Panc1 (cell line): ENCODE measurements around the gene SMURF2. TPM values are rescaled to one million over a fixed set of nuclear protein-coding genes. Genes with fewer than 3 reads are reported as not detected.

Source experiments
- ATAC-seq: fragments of 200-7000 bp; cut with Tn5 transposase; 2 replicates; pipeline ENCODE4 v1.9.1; 2020; ENCODE audit warnings: mild to moderate bottlenecking, moderate library complexity
- BruUV-seq: library from RNA; stranded (reverse); fragments of 400-500 nt; replicated peaks from 2 replicates; lab custom pipeline; 2021; lab: Mats Ljungman, UMichigan
- CTCF ChIA-PET: fragments of 300-600 bp; sonication (Branson Sonifier 250); formaldehyde crosslinking; loops from one replicate; lab custom pipeline; 2022; ENCODE audit warnings: antibody characterized with exemption; lab: Charles Lee
- POLR2A ChIA-PET: fragments of 300-600 bp; sonication (Branson Sonifier 250); formaldehyde crosslinking; loops from one replicate; lab custom pipeline; 2022; ENCODE audit warnings: antibody characterized with exemption; lab: Charles Lee
- DNase-seq: peaks from one replicate; pipeline ENCODE4 v3.0.0-alpha.2; 2010; ENCODE audit warnings: low read depth, low spot score
- H3K27ac ChIP-seq: 2 replicates; pipeline ENCODE4 v1.5.1; 2011; ENCODE audit warnings: mild to moderate bottlenecking, low read length, inconsistent platforms
- H3K27me3 ChIP-seq: fragments of 200-500 bp; sonication (Bioruptor generic); 2 replicates; pipeline ENCODE4 v1.6.0; 2014; ENCODE audit warnings: low read length, inconsistent platforms; ENCODE audit not compliant: control insufficient read depth, insufficient read depth
- H3K36me3 ChIP-seq: fragments of 200-500 bp; sonication (Bioruptor generic); 2 replicates; pipeline ENCODE4 v1.5.1; 2014; ENCODE audit warnings: inconsistent platforms, mild to moderate bottlenecking, low read length, moderate library complexity; ENCODE audit not compliant: control insufficient read depth, insufficient read depth
- H3K4me1 ChIP-seq: 2 replicates; pipeline ENCODE4 v1.5.1; 2011; ENCODE audit warnings: inconsistent platforms, mild to moderate bottlenecking, low read length, moderate library complexity; ENCODE audit not compliant: control insufficient read depth, insufficient read depth
- H3K4me3 ChIP-seq, 2 experiments: 2 replicates each; pipeline ENCODE4 v1.5.1; 2011 to 2012; ENCODE audit warnings: low read depth in 2 of 2, low read length in 2 of 2, mild to moderate bottlenecking in 2 of 2, inconsistent platforms in 1 of 2, moderate library complexity in 1 of 2
- H3K9me3 ChIP-seq: fragments of 200-500 bp; sonication (Bioruptor generic); 2 replicates; pipeline ENCODE4 v1.5.1; 2014; ENCODE audit warnings: low read depth, mild to moderate bottlenecking, inconsistent platforms, low read length, moderate library complexity; ENCODE audit not compliant: control insufficient read depth, insufficient read depth
- CTCF ChIP-seq: fragments of 450-650 bp; IDR thresholded peaks from 2 replicates; pipeline ENCODE4 v1.5.1; 2017; ENCODE audit warnings: mild to moderate bottlenecking
- POLR2AphosphoS5 ChIP-seq: IDR thresholded peaks from 2 replicates; pipeline ENCODE4 v1.6.1; 2012; ENCODE audit warnings: mild to moderate bottlenecking, low read depth, low read length, moderate library complexity
- REST ChIP-seq, 2 experiments: IDR thresholded peaks; 2 replicates each; pipeline ENCODE4 v1.6.1; 2011 to 2012; ENCODE audit warnings: low read depth in 2 of 2, control low read depth in 1 of 2, low read length in 1 of 2, mild to moderate bottlenecking in 1 of 2, moderate library complexity in 1 of 2; ENCODE audit not compliant: insufficient read depth in 1 of 2
- SIN3A ChIP-seq: IDR thresholded peaks from 2 replicates; pipeline ENCODE4 v1.6.1; 2012; ENCODE audit warnings: low read depth, mild to moderate bottlenecking, low read length, moderate library complexity, borderline replicate concordance; ENCODE audit not compliant: insufficient read depth
- TCF7L2 ChIP-seq: IDR thresholded peaks from 2 replicates; pipeline ENCODE4 v1.6.1; 2011; ENCODE audit warnings: mild to moderate bottlenecking, low read depth, low read length, inconsistent platforms
- in situ Hi-C: cut with HindIII; loops from 2 replicates; pipeline ENCODE4 v1.10.0; 2016; ENCODE audit warnings: low sequenced_read_pairs, low pct_unique_long_range_greater_than_20kb
- intact Hi-C: fragments of 100-400 bp; cut with micrococcal nuclease; formaldehyde crosslinking; loops from one replicate; pipeline ENCODE4 v1.10.0; 2022; ENCODE audit not compliant: unreplicated experiment
- total RNA-seq: library from RNA; stranded (reverse); gene quantifications from one replicate; pipeline ENCODE4 v1.2.1, GENCODE V29; 2021; ENCODE audit not compliant: unreplicated experiment

The SMURF2 gene
- total RNA-seq, 1 experiment from 2014 or later, result 21.3 TPM

DNA sequence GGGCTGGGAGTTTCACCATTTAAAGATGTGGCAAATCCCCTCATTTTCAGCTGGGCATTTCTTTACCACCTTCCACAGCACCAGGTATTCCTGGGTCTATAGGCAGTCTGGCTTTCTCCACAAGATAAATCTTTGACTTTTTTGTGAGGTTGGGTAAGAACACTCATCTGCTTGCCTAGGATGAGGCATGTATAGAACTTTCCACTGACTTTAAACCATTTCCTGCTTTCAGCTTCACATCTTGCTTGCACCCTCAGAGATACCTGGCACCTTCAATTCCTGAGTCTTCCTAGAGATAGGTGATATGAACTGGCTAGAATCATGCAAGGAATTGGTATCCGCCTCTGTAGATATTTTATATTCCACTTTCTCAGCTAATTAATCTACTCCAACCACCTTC lies 27.9 kb downstream of the SMURF2 start:
- ATAC-seq, result no peak
- no peak overlapping the region for H3K4me3 ChIP-seq
- no peak for DNase-seq
- no peak overlapping the region for H3K27ac ChIP-seq
- H3K9me3 ChIP-seq, result no peaks in the 10 kb centered on the region
- H3K36me3 ChIP-seq, result no peaks in the 10 kb centered on the region
- BruUV-seq, result no TSS peak
- TF ChIP-seq SIN3A (no peak), TCF7L2 (no peak), REST (IDR thresholded peaks at IDR 0.05; ENCODE audit: insufficient read depth in 1 of 2, low read depth in 2 of 2, low read length in 1 of 2) (no peak), CTCF (no peak)
- in situ Hi-C loops (no loop called here), intact Hi-C loops (no loop called here)
- ChIA-PET CTCF (interaction anchor here (0.6 kb wide), 1 partner anchor 313 kb away, joined by 3 read pairs; no protein-coding TSS in a partner anchor), POLR2A (no interaction called here)
- no peaks in the 10 kb centered on the region for H3K4me1 ChIP-seq
- no peaks in the 10 kb centered on the region for H3K27me3 ChIP-seq

DNA sequence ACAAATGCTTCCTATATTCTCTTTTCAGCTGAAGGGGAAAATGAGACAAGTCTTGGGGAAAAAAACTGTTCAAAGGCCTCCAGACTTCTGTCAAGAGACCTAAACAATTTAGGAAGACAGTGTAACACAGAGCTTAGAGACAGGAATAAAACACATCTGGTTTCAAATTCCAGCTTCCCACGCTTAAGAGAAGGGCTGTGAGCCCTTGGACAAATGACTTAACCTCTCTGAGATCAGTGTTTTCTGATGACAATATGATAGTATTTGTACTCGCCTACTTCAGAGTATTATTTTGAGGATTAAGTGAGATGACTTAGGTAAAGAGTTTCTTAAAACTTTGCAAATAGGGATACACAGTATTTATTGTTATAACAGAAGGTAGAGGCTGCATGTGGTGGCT lies 29.5 kb downstream of the SMURF2 start:
- no peak for DNase-seq
- in situ Hi-C loops, result no loop called here

More for the DNA sequence above, 29.5 kb downstream of the SMURF2 start:
- TF ChIP-seq CTCF, result no peak
- TF ChIP-seq REST (IDR thresholded peaks at IDR 0.05; ENCODE audit: insufficient read depth in 1 of 2, low read depth in 2 of 2, low read length in 1 of 2), result no peak
- TF ChIP-seq POLR2AphosphoS5, result no peak
- TF ChIP-seq TCF7L2, result no peak
- no peak for TF ChIP-seq SIN3A
- Histone ChIP-seq H3K27me3 (no peaks in the 10 kb centered on the region), H3K27ac (no peak overlapping the region), H3K4me3 (no peak overlapping the region), H3K4me1 (no peaks in the 10 kb centered on the region), H3K9me3 (no peaks in the 10 kb centered on the region), H3K36me3 (no peaks in the 10 kb centered on the region)
- ChIA-PET CTCF (no interaction called here), POLR2A (no interaction called here)
- BruUV-seq, result no TSS peak
- ATAC-seq, result no peak
- intact Hi-C loops, result no loop called here
